Keratinocyte (primary cell): Measurements from ENCODE around the gene PHLPP1.

Source experiments
- EZH2 ChIP-seq: IDR thresholded peaks from one replicate; pipeline ENCODE4 v1.6.1; 2012; ENCODE audit warnings: inconsistent platforms, mild to moderate bottlenecking, low read length, moderate library complexity
- TF ChIP-seq, protein P1 (sequence below), 3 experiments: IDR thresholded peaks in 1 of 3; conservative IDR thresholded peaks in 1 of 3; optimal IDR thresholded peaks in 1 of 3; 2 replicates in 2 of 3; 3 replicates in 1 of 3; pipeline versions ENCODE3 to v1.5.1; 2011; ENCODE audit warnings: low read length in 3 of 3, mild to moderate bottlenecking in 3 of 3, moderate library complexity in 2 of 3, control low read depth in 1 of 3, inconsistent platforms in 1 of 3; ENCODE audit not compliant: insufficient read depth in 2 of 3; ENCODE audit errors: extremely low read depth in 1 of 3

DNA sequence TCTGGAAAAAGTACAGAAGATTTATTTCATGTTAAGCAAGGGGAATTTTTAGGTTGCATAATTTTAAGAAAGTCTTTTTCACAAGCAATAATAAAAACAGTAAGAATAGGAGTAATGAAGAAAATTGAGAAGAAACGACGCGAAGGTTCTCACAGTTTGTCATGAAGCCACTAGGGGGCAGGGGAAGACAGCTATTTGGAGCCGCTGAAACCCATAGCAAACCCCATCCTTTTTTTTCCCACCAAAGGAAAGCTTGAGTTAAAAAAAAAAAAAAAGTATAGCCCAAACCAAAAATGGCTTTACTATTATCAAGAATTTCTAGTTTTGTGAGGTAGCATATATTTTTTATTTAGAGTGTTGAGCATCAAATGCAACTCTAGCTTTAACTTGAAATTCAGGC, 300.9 kb downstream of the PHLPP1 start:
- TF ChIP-seq, protein P1, sequence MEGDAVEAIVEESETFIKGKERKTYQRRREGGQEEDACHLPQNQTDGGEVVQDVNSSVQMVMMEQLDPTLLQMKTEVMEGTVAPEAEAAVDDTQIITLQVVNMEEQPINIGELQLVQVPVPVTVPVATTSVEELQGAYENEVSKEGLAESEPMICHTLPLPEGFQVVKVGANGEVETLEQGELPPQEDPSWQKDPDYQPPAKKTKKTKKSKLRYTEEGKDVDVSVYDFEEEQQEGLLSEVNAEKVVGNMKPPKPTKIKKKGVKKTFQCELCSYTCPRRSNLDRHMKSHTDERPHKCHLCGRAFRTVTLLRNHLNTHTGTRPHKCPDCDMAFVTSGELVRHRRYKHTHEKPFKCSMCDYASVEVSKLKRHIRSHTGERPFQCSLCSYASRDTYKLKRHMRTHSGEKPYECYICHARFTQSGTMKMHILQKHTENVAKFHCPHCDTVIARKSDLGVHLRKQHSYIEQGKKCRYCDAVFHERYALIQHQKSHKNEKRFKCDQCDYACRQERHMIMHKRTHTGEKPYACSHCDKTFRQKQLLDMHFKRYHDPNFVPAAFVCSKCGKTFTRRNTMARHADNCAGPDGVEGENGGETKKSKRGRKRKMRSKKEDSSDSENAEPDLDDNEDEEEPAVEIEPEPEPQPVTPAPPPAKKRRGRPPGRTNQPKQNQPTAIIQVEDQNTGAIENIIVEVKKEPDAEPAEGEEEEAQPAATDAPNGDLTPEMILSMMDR (optimal IDR thresholded peaks at IDR 0.05 in 1 of 3, IDR thresholded peaks at IDR 0.05 in 1 of 3, conservative IDR thresholded peaks at IDR 0.05 in 1 of 3; ENCODE audit: extremely low read depth in 1 of 3, insufficient read depth in 2 of 3, low read length in 3 of 3), result peak; percentile 72 to 80 (median 73)
- no peak for TF ChIP-seq EZH2
